ENCODE results near the gene MPHOSPH9.

DNA sequence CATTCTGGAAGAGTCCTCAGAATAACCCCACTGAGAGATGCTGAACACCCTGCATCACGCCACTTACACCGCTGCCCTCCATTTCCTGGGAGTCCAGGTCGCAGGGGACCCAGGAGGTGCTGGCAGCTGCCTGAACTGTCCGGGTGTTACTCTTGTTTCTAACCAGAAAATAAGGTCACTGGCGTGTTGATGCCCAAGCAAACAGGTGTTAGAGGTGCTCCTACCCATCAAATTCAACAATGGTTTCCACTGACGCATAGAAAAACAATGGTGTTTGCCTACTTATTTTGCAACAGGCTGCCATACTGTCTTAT is 105.8 kb downstream of the MPHOSPH9 start:
- TF ChIP-seq, protein P1, sequence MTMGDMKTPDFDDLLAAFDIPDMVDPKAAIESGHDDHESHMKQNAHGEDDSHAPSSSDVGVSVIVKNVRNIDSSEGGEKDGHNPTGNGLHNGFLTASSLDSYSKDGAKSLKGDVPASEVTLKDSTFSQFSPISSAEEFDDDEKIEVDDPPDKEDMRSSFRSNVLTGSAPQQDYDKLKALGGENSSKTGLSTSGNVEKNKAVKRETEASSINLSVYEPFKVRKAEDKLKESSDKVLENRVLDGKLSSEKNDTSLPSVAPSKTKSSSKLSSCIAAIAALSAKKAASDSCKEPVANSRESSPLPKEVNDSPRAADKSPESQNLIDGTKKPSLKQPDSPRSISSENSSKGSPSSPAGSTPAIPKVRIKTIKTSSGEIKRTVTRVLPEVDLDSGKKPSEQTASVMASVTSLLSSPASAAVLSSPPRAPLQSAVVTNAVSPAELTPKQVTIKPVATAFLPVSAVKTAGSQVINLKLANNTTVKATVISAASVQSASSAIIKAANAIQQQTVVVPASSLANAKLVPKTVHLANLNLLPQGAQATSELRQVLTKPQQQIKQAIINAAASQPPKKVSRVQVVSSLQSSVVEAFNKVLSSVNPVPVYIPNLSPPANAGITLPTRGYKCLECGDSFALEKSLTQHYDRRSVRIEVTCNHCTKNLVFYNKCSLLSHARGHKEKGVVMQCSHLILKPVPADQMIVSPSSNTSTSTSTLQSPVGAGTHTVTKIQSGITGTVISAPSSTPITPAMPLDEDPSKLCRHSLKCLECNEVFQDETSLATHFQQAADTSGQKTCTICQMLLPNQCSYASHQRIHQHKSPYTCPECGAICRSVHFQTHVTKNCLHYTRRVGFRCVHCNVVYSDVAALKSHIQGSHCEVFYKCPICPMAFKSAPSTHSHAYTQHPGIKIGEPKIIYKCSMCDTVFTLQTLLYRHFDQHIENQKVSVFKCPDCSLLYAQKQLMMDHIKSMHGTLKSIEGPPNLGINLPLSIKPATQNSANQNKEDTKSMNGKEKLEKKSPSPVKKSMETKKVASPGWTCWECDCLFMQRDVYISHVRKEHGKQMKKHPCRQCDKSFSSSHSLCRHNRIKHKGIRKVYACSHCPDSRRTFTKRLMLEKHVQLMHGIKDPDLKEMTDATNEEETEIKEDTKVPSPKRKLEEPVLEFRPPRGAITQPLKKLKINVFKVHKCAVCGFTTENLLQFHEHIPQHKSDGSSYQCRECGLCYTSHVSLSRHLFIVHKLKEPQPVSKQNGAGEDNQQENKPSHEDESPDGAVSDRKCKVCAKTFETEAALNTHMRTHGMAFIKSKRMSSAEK (CRISPR knock-in tag; IDR thresholded peaks at IDR 0.05; ENCODE audit: borderline replicate concordance) = no peak
- TF ChIP-seq, protein P2, sequence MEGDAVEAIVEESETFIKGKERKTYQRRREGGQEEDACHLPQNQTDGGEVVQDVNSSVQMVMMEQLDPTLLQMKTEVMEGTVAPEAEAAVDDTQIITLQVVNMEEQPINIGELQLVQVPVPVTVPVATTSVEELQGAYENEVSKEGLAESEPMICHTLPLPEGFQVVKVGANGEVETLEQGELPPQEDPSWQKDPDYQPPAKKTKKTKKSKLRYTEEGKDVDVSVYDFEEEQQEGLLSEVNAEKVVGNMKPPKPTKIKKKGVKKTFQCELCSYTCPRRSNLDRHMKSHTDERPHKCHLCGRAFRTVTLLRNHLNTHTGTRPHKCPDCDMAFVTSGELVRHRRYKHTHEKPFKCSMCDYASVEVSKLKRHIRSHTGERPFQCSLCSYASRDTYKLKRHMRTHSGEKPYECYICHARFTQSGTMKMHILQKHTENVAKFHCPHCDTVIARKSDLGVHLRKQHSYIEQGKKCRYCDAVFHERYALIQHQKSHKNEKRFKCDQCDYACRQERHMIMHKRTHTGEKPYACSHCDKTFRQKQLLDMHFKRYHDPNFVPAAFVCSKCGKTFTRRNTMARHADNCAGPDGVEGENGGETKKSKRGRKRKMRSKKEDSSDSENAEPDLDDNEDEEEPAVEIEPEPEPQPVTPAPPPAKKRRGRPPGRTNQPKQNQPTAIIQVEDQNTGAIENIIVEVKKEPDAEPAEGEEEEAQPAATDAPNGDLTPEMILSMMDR (IDR thresholded peaks at IDR 0.05) = no peak
- TF ChIP-seq, protein P3, sequence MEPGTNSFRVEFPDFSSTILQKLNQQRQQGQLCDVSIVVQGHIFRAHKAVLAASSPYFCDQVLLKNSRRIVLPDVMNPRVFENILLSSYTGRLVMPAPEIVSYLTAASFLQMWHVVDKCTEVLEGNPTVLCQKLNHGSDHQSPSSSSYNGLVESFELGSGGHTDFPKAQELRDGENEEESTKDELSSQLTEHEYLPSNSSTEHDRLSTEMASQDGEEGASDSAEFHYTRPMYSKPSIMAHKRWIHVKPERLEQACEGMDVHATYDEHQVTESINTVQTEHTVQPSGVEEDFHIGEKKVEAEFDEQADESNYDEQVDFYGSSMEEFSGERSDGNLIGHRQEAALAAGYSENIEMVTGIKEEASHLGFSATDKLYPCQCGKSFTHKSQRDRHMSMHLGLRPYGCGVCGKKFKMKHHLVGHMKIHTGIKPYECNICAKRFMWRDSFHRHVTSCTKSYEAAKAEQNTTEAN (CRISPR knock-in tag; IDR thresholded peaks at IDR 0.05) = no peak
- no peak for TF ChIP-seq NR1H2 (CRISPR knock-in tag; IDR thresholded peaks at IDR 0.05)
- TF ChIP-seq ESRRA (CRISPR knock-in tag; IDR thresholded peaks at IDR 0.05; ENCODE audit: borderline replicate concordance) = no peak
- TF ChIP-seq FOXJ3 (CRISPR knock-in tag; IDR thresholded peaks at IDR 0.05; ENCODE audit: borderline replicate concordance) = no peak
- no peak for TF ChIP-seq GABPB1 (CRISPR knock-in tag; IDR thresholded peaks at IDR 0.05)
- TF ChIP-seq ZNF138 (CRISPR knock-in tag; conservative IDR thresholded peaks at IDR 0.05) = no peak
- TF ChIP-seq, protein P4, sequence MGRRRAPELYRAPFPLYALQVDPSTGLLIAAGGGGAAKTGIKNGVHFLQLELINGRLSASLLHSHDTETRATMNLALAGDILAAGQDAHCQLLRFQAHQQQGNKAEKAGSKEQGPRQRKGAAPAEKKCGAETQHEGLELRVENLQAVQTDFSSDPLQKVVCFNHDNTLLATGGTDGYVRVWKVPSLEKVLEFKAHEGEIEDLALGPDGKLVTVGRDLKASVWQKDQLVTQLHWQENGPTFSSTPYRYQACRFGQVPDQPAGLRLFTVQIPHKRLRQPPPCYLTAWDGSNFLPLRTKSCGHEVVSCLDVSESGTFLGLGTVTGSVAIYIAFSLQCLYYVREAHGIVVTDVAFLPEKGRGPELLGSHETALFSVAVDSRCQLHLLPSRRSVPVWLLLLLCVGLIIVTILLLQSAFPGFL (CRISPR knock-in tag; IDR thresholded peaks at IDR 0.05; ENCODE audit: borderline replicate concordance) = no peak
- TF ChIP-seq SMAD3 (CRISPR knock-in tag; IDR thresholded peaks at IDR 0.05; ENCODE audit: borderline replicate concordance) = no peak
